Measurements from ENCODE around the gene ZNF595.
"Not testable (repeated sequence)": the region's sequence is repeated elsewhere in the genome, so short reads cannot be mapped to it uniquely, and the experiment has no call there.

ZNF595 gene

DNA sequence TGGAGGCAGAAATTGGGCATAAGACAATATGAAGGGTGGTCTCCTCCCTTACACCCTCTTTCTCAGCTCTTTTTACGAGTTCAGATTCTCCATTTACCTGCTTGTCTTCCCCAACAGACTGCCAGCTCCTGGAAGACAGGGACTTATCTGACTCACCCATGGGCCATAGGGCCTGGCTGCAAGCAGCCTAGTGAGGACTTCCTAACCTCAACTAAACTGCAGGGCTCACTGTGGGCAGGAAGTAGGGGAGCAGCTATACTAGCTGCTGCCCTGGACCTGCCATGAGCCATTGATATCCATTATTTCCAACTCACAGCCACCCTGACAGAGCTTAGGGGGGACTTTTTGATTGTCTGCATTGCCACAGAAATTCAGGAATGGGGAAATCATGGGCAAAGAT, 59.6 kb downstream of the ZNF595 start:
- DNase-seq (ENCODE audit: low spot score) = no peak

DNA sequence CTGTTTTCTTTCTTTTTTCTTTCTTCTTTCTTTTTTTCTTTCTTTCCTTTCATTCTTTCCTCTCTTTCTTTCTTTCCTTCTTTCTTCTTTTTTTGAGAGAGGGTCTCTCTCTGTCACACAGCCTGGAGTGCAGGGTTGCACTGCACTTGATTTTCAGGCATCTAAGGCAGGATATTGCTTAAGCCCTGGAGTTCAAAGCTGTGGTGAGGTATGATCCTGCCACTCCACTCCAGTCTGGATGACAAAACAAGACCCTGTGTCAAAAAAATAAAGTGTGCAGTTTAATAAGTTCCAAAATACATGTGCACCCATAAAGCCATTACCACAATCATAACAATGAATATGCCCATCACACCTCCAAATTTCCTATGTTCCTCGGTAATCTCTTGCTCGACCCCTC, 60.6 kb downstream of the ZNF595 start:
- no peak for TF ChIP-seq CTCF (IDR thresholded peaks at IDR 0.05; ENCODE audit: extremely low read depth, missing control alignments)
- no peak for DNase-seq (ENCODE audit: low spot score)

More for the DNA sequence above, 59.6 kb downstream of the ZNF595 start:
- no peak for TF ChIP-seq CTCF (IDR thresholded peaks at IDR 0.05; ENCODE audit: extremely low read depth, missing control alignments)

- no peak for DNase-seq (ENCODE audit: low spot score)
- TF ChIP-seq CTCF (IDR thresholded peaks at IDR 0.05; ENCODE audit: extremely low read depth, missing control alignments) = no peak
These were observed 61.0 kb downstream of the ZNF595 start for GRCh38 chr4:114149-114548.

DNA sequence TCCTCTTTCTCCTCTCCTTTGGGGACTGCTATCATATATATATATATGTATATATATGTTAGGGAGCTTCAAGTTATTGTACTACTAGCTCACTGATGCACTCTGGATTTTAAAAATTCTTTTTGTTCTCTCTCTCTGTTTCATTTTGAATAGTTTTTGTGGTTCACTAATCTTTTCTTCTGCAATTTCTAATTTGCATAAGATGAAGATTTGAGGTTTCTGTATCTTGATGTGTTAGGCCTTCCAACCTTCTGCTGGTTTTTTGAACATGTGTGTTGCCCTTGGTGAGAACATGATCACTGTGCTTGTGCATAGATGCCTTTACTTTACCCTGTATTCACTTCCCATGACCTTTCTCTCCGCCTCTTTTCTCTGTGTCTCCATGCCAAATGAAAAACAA, 63.4 kb downstream of the ZNF595 start:
- TF ChIP-seq CTCF (IDR thresholded peaks at IDR 0.05; ENCODE audit: extremely low read depth, missing control alignments) = no peak
- no peak for DNase-seq (ENCODE audit: low spot score)

- TF ChIP-seq CTCF (IDR thresholded peaks at IDR 0.05; ENCODE audit: extremely low read depth, missing control alignments) = no peak
- DNase-seq (ENCODE audit: low spot score) = no peak
These were observed 67.5 kb downstream of the ZNF595 start for GRCh38 chr4:120616-121015.

DNA sequence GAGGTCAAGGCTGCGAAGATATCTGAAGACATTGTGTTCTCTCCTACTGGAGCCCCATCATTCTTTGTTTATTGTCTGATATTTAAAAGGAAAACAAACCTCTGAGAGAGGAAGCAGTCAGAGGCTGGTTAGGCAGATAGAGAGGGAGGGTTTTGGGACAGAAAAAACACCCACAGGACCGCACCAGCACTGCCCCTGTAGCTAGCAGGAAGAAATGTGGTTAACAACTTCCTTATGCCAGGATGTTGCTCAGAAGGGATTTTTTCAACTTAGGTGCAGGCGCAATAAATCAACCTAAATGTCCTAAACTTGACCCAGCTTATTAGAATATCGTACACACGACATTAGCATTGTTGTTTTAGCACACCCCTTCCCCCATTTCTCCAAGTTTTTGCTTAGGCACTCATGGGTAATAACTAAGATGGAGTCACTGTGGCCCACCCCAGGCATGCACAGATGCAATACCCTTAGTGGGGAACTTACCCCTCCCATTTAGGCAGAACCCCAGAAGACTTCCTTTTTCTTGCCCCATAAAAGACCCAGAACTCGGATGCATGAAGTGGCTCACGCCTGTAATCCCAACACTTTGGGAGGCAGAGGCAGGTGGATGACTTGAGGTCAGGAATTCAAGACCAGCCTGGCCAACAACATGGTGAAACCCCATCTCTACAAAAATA, 68.4 kb downstream of the ZNF595 start:
- no peak for TF ChIP-seq CTCF (IDR thresholded peaks at IDR 0.05; ENCODE audit: extremely low read depth, missing control alignments)
- no peak for DNase-seq (ENCODE audit: low spot score)

DNA sequence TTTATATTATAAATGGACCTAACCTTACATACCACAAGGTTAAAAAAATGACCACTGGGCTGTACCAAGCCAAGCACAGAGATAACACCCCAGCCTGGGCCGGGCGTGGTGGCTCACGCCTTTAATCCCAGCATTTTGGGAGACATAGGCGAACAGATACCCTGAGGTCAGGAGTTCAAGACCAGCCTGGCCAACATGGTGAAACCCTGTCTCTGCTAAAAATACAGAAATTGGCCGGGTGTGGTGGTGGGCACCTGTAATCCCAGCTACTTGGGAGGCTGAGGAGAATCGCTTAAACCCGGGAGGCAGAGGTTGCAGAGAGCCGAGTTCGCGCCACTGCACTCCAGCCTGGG, 70.8 kb downstream of the ZNF595 start:
- DNase-seq (ENCODE audit: low spot score) = not testable (repeated sequence)
